GM10847 (cell line): Measurements from ENCODE around the gene GNPTAB.

ENCODE experiments used
- POLR2A ChIP-seq: IDR thresholded peaks from 2 replicates; pipeline ENCODE4 v1.6.1; 2011; ENCODE audit not compliant: insufficient read length; ENCODE audit errors: extremely low read depth

GNPTAB gene

GRCh38 chr12:101784376-101784775 lies 46.4 kb downstream of the GNPTAB start:
- no peak for TF ChIP-seq POLR2A

DNA sequence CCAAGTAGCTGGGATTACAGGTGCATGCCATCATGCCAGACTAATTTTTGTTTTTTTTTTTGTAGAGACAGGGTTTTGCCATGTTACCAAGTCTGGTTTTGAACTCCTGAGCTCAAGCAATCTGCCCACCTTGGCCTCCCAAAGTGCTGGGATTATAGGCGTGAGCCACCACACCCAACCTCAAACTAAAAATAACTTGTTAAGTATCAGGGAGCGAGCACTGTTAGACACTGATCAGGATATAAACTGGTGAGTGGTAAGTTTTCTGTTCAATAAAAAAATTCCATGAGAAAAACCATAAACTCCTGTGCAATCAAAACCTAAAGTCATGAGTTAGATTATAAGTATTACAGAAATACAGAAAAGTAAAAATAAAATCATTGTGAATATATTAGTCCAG lies 46.9 kb downstream of the GNPTAB start:
- no peak for TF ChIP-seq POLR2A

GRCh38 chr12:101783150-101783549 lies 47.6 kb downstream of the GNPTAB start:
- TF ChIP-seq POLR2A: no peak

GRCh38 chr12:101782273-101782731 lies 48.5 kb downstream of the GNPTAB start:
- no peak for TF ChIP-seq POLR2A

DNA sequence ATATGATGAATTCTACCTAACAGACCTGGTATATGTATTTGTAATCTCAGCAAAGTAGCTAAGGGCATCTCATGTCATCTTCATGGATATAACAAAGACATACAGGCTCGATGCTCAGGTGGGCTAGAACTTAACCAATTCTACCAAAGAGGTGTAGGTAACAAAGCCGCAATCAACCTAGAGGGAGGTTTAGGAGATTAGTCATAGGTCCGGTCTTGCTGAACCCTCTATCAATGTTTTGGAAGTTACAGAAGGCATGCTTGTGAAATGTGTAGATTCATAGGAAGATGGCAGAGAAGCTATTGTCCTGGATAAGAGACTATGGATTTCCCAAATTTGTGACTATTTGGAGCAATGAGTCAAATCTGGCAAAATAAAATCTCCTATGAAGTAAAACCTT lies 48.9 kb downstream of the GNPTAB start:
- no peak for TF ChIP-seq POLR2A

GRCh38 chr12:101780599-101780998 lies 50.2 kb downstream of the GNPTAB start:
- TF ChIP-seq POLR2A: no peak

DNA sequence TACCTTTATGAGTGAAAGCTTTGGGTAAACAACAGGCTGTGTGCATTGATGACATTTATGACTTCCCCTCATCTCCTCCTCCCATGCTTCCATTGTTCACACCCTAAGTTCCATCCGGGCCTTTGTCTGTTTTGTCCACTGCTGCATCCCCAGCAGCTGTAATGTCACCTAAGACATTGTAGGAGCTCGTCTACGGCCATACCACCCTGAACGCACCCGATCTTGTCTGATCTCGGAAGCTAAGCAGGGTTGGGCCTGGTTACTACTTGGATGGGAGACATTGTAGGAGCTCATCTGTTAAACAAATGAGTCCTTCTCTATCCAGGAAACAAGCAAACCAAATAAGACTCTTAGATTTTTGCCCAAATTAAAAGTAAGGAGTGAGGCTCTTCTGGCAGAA lies 51.1 kb downstream of the GNPTAB start:
- TF ChIP-seq POLR2A: no peak

DNA sequence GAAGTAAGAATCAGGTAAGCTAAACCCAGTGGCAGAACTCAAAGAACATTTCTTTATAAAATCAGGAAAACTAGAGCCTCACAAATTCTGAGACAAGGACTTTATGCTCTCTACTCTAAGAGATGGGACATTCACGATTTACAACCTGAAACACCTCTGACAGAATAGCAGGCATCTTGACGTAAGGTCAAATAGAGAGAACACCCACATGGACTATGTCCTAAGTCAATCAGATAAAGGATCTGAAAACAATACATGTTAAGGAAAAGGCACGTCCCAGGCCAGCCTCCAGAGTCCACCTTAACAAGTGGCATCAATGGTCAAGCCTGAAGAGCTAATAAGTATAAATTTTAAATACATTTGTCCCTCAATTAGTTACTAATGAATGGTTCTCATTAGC lies 51.6 kb downstream of the GNPTAB start:
- no peak for TF ChIP-seq POLR2A

DNA sequence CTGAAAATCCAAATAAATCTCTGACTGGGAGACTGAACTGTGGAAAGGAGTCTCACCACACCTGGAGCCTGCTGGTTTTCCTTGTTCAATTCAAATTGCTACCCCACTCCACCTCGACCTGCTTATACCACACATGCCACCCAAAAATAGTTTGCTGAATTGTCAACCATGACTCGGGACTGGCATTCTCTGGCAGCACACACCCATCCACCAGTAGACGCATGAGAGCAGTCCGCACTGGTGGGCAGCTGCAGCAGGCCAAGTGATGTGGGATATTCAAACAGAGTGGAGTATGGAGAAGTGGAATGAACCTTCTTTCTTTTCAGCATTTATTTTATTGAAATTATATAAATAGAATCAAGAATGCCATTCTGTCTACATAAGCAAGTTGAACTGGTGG lies 52.8 kb downstream of the GNPTAB start:
- no peak for TF ChIP-seq POLR2A

DNA sequence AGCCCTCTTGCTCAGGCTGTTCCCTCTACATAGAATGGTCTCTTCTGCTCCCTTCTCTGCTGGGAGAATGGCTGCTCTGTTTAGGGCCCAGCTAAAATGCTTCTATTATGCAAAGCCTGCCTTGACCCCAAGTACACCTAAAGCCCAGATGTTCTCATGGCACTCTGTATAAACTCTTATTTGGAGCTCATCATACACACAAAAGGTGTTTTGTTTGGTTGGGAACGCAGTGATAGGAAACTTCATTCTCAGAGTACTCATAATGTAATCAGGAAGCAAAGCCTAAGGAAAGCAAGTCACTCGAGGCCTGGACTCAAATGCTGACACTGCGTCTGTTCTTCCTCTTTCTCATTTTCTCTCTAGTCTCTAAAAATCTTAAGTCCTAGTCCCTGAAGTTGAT lies 53.3 kb downstream of the GNPTAB start:
- TF ChIP-seq POLR2A: no peak

DNA sequence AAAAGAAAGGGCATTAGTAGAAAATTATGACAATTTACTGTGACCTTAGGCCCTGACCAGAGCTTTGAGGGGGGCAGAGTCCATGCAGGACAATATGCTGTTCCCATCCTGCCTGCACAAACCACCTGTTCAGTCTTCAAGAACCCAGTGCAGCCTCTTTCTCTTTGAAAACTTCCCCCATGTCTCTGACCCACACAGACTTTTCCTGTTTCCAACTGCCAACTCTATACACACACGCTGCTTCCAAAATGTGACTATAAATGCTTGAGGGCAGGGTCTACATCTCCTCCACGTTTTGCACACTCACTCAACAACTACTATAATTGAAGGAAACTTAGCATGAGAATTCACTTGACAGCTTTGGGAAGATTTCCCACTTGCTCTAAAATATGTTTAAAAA lies 54.9 kb downstream of the GNPTAB start:
- TF ChIP-seq POLR2A: no peak

- no peak for TF ChIP-seq POLR2A
Measured at GRCh38 chr12:101773650-101774162, 57.1 kb downstream of the GNPTAB start.

GRCh38 chr12:101772012-101772775 lies 58.6 kb downstream of the GNPTAB start:
- no peak for TF ChIP-seq POLR2A

- TF ChIP-seq POLR2A: no peak
Measured at GRCh38 chr12:101769865-101770264, 60.9 kb downstream of the GNPTAB start.

DNA sequence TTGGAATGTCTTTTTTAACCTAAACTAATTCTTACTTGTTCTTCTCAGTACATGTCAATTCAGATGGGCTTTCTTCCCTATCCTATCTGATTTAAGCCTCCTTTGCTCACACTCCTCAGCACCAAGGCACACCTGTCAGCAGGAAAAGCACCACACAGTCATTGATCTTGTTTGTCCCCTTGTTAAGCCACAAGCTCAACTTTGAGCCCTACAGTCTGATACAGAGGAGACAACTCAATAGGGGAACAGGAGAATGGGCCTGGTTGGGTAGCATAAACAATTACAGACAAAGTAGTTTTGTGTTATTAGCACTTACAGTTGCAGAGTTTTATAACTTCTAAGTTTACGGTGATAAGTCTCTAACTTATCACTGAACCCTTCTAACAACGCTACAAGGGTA lies 62.0 kb downstream of the GNPTAB start:
- TF ChIP-seq POLR2A: no peak

DNA sequence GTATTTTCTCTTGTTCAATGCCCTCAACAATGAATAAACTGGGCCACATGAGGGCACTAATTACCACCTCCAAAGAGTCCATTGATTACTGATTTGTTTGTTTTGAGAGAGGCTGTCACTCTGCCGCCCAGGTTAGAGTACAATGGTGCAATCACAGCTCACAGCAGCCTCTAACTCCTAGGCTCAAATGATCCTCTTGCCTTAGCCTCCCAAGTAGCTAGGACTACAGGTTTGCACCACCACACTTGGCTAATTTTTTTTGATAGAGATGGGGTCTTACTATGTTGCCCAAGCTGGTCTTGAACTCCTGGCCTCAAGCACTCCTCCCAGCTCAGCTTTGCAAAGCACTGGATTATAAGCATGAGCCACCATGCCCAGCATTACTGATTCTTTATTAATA lies 63.2 kb downstream of the GNPTAB start:
- TF ChIP-seq POLR2A: no peak

- no peak for TF ChIP-seq POLR2A
Measured at GRCh38 chr12:101764051-101764792, 66.5 kb downstream of the GNPTAB start.
